GM12878 (cell line): ENCODE data around the gene VPS26B. TPM values are rescaled to one million over a fixed set of nuclear protein-coding genes. Genes with fewer than 3 reads are reported as not detected.

Experiments
- polyA plus RNA-seq, 11 experiments: library from polyadenylated mRNA; depleted of rRNA in 4 of 11; unstranded in 6 of 11; stranded (reverse) in 5 of 11; fragments of >200 nt; fragmentation: Nextera tagmentation in 4 of 11; fragmentation: Illumina TruSeq in 1 of 11; extraction: Ambion mirVana in 4 of 11; extraction: Trizol in 1 of 11; gene quantifications; 1 replicate in 1 of 11; 2 replicates in 10 of 11; pipeline versions ENCODE4 v1.2.1 to v1.2.3, GENCODE V29; 2011 to 2016; ENCODE audit warnings: inconsistent platforms in 2 of 11, missing spikeins in 2 of 11, low read depth in 1 of 11
- total RNA-seq, 4 experiments: library from RNA; depleted of rRNA in 3 of 4; stranded (reverse); fragments of >200 nt in 3 of 4; fragmentation: Illumina TruSeq in 1 of 4; extraction: Trizol in 1 of 4; gene quantifications; 2 replicates each; pipeline versions ENCODE4 v1.2.1 to v1.2.3, GENCODE V29; 2013 to 2021

VPS26B gene
- total and polyA plus RNA-seq, 10 of the 15 experiments (the other 5 are each of a cell fraction or from before 2014, with no cell fraction given), result 1.6 to 26.9 (median 13.3) TPM

Other genes with a start within 250 kb of the VPS26B start
- gene JAM3, start 155.6 kb upstream of the VPS26B start, total RNA-seq (2014; rRNA removed), result 0.11 and 0.28 TPM in 2 replicates
- 0.04 TPM in 1 of 2 replicates, not detected in the other for gene JAM3, start 155.6 kb upstream of the VPS26B start, total RNA-seq (2014; rRNA removed; fragmentation: Illumina TruSeq; extraction: Trizol)
- gene JAM3, start 155.6 kb upstream of the VPS26B start, total RNA-seq (2021), result 0.21 TPM in 1 of 2 replicates, not detected in the other
- 0.23 and 0.27 TPM in 2 replicates for gene JAM3, start 155.6 kb upstream of the VPS26B start, polyA plus RNA-seq (2011; rRNA removed)
- 0.16 and 2.0 TPM in 2 replicates for gene JAM3, start 155.6 kb upstream of the VPS26B start, polyA plus RNA-seq (2014; fragmentation: Illumina TruSeq; extraction: Trizol)
- under 1 TPM; 0.53 to 0.82 TPM for gene JAM3, start 155.6 kb upstream of the VPS26B start, polyA plus RNA-seq (2014; fragmentation: Nextera tagmentation; extraction: Ambion mirVana)
- 0.16 and 0.32 TPM in 2 replicates for gene JAM3, start 155.6 kb upstream of the VPS26B start, polyA plus RNA-seq (2014; rRNA removed)
- 1 to 10 TPM in 1 of 2 experiments, under 1 TPM in 1; 0.68 to 1.1 TPM for gene JAM3, start 155.6 kb upstream of the VPS26B start, polyA plus RNA-seq (2016; fragmentation: Nextera tagmentation; extraction: Ambion mirVana)
- 38.2 and 44.6 TPM in 2 replicates for gene NCAPD3, start 704 bp upstream of the VPS26B start, total RNA-seq (2014; rRNA removed)
- gene NCAPD3, start 704 bp upstream of the VPS26B start, total RNA-seq (2014; rRNA removed; fragmentation: Illumina TruSeq; extraction: Trizol), result 45.9 and 47.1 TPM in 2 replicates
- gene NCAPD3, start 704 bp upstream of the VPS26B start, total RNA-seq (2021), result 54.6 and 56.6 TPM in 2 replicates
- 49.3 and 58.2 TPM in 2 replicates for gene NCAPD3, start 704 bp upstream of the VPS26B start, polyA plus RNA-seq (2011; rRNA removed)
- 47.9 and 52.5 TPM in 2 replicates for gene NCAPD3, start 704 bp upstream of the VPS26B start, polyA plus RNA-seq (2014; fragmentation: Illumina TruSeq; extraction: Trizol)
- 10 to 100 TPM; 14.9 to 17.5 TPM for gene NCAPD3, start 704 bp upstream of the VPS26B start, polyA plus RNA-seq (2014; fragmentation: Nextera tagmentation; extraction: Ambion mirVana)
- gene NCAPD3, start 704 bp upstream of the VPS26B start, polyA plus RNA-seq (2014; rRNA removed), result 45.2 and 51.8 TPM in 2 replicates
- gene NCAPD3, start 704 bp upstream of the VPS26B start, polyA plus RNA-seq (2016; fragmentation: Nextera tagmentation; extraction: Ambion mirVana), result 10 to 100 TPM; 48.4 to 51.0 TPM
- 64.9 and 70.7 TPM in 2 replicates for gene THYN1, start 28.7 kb downstream of the VPS26B start, total RNA-seq (2014; rRNA removed)
- 86.9 and 92.4 TPM in 2 replicates for gene THYN1, start 28.7 kb downstream of the VPS26B start, total RNA-seq (2014; rRNA removed; fragmentation: Illumina TruSeq; extraction: Trizol)
- 45.7 and 45.9 TPM in 2 replicates for gene THYN1, start 28.7 kb downstream of the VPS26B start, total RNA-seq (2021)
- 70.9 and 73.8 TPM in 2 replicates for gene THYN1, start 28.7 kb downstream of the VPS26B start, polyA plus RNA-seq (2011; rRNA removed)
- 100 and 112 TPM in 2 replicates for gene THYN1, start 28.7 kb downstream of the VPS26B start, polyA plus RNA-seq (2014; fragmentation: Illumina TruSeq; extraction: Trizol)
- 100 to 1,000 TPM; 212 to 221 TPM for gene THYN1, start 28.7 kb downstream of the VPS26B start, polyA plus RNA-seq (2014; fragmentation: Nextera tagmentation; extraction: Ambion mirVana)
- gene THYN1, start 28.7 kb downstream of the VPS26B start, polyA plus RNA-seq (2014; rRNA removed), result 61.2 and 67.0 TPM in 2 replicates
- 100 to 1,000 TPM; 127 to 132 TPM for gene THYN1, start 28.7 kb downstream of the VPS26B start, polyA plus RNA-seq (2016; fragmentation: Nextera tagmentation; extraction: Ambion mirVana)
- 22.7 and 23.4 TPM in 2 replicates for gene ACAD8, start 28.9 kb downstream of the VPS26B start, total RNA-seq (2014; rRNA removed)
- 15.7 and 17.2 TPM in 2 replicates for gene ACAD8, start 28.9 kb downstream of the VPS26B start, total RNA-seq (2014; rRNA removed; fragmentation: Illumina TruSeq; extraction: Trizol)
- gene ACAD8, start 28.9 kb downstream of the VPS26B start, total RNA-seq (2021), result 19.5 and 19.9 TPM in 2 replicates
- gene ACAD8, start 28.9 kb downstream of the VPS26B start, polyA plus RNA-seq (2011; rRNA removed), result 22.0 and 24.7 TPM in 2 replicates
- 20.9 and 25.0 TPM in 2 replicates for gene ACAD8, start 28.9 kb downstream of the VPS26B start, polyA plus RNA-seq (2014; fragmentation: Illumina TruSeq; extraction: Trizol)
- gene ACAD8, start 28.9 kb downstream of the VPS26B start, polyA plus RNA-seq (2014; fragmentation: Nextera tagmentation; extraction: Ambion mirVana), result 10 to 100 TPM in 1 of 2 experiments, 1 to 10 TPM in 1; 9.9 to 12.8 TPM
- 25.3 and 28.8 TPM in 2 replicates for gene ACAD8, start 28.9 kb downstream of the VPS26B start, polyA plus RNA-seq (2014; rRNA removed)
- gene ACAD8, start 28.9 kb downstream of the VPS26B start, polyA plus RNA-seq (2016; fragmentation: Nextera tagmentation; extraction: Ambion mirVana), result 10 to 100 TPM; 31.3 to 34.8 TPM
- 0.90 and 1.3 TPM in 2 replicates for gene GLB1L3, start 51.7 kb downstream of the VPS26B start, total RNA-seq (2014; rRNA removed)
- 0.94 and 1.1 TPM in 2 replicates for gene GLB1L3, start 51.7 kb downstream of the VPS26B start, total RNA-seq (2014; rRNA removed; fragmentation: Illumina TruSeq; extraction: Trizol)
- 1.3 and 1.9 TPM in 2 replicates for gene GLB1L3, start 51.7 kb downstream of the VPS26B start, total RNA-seq (2021)
- gene GLB1L3, start 51.7 kb downstream of the VPS26B start, polyA plus RNA-seq (2011; rRNA removed), result not detected in 2 replicates
- gene GLB1L3, start 51.7 kb downstream of the VPS26B start, polyA plus RNA-seq (2014; fragmentation: Illumina TruSeq; extraction: Trizol), result 0.90 and 1.9 TPM in 2 replicates
- gene GLB1L3, start 51.7 kb downstream of the VPS26B start, polyA plus RNA-seq (2014; fragmentation: Nextera tagmentation; extraction: Ambion mirVana), result under 1 TPM; 0.53 to 0.63 TPM
- 1.9 and 2.0 TPM in 2 replicates for gene GLB1L3, start 51.7 kb downstream of the VPS26B start, polyA plus RNA-seq (2014; rRNA removed)
- gene GLB1L3, start 51.7 kb downstream of the VPS26B start, polyA plus RNA-seq (2016; fragmentation: Nextera tagmentation; extraction: Ambion mirVana), result 1 to 10 TPM; 2.5 to 2.9 TPM
- gene GLB1L2, start 107.3 kb downstream of the VPS26B start, total RNA-seq (2014; rRNA removed), result 0.68 and 0.98 TPM in 2 replicates
- 0.37 and 0.40 TPM in 2 replicates for gene GLB1L2, start 107.3 kb downstream of the VPS26B start, total RNA-seq (2014; rRNA removed; fragmentation: Illumina TruSeq; extraction: Trizol)
- gene GLB1L2, start 107.3 kb downstream of the VPS26B start, total RNA-seq (2021), result 0.37 and 0.85 TPM in 2 replicates
- 0.03 and 0.04 TPM in 2 replicates for gene GLB1L2, start 107.3 kb downstream of the VPS26B start, polyA plus RNA-seq (2011; rRNA removed)
- gene GLB1L2, start 107.3 kb downstream of the VPS26B start, polyA plus RNA-seq (2014; fragmentation: Illumina TruSeq; extraction: Trizol), result 0.60 and 0.66 TPM in 2 replicates
- under 1 TPM; 0.06 to 0.11 TPM for gene GLB1L2, start 107.3 kb downstream of the VPS26B start, polyA plus RNA-seq (2014; fragmentation: Nextera tagmentation; extraction: Ambion mirVana)
- gene GLB1L2, start 107.3 kb downstream of the VPS26B start, polyA plus RNA-seq (2014; rRNA removed), result 0.67 and 0.73 TPM in 2 replicates
- under 1 TPM; 0.26 to 0.58 TPM for gene GLB1L2, start 107.3 kb downstream of the VPS26B start, polyA plus RNA-seq (2016; fragmentation: Nextera tagmentation; extraction: Ambion mirVana)
- not detected in 2 replicates for gene B3GAT1, start 187.6 kb downstream of the VPS26B start, total RNA-seq (2014; rRNA removed)
- gene B3GAT1, start 187.6 kb downstream of the VPS26B start, total RNA-seq (2014; rRNA removed; fragmentation: Illumina TruSeq; extraction: Trizol), result not detected in 2 replicates
- gene B3GAT1, start 187.6 kb downstream of the VPS26B start, total RNA-seq (2021), result 0.05 TPM in 1 of 2 replicates, not detected in the other
- gene B3GAT1, start 187.6 kb downstream of the VPS26B start, polyA plus RNA-seq (2011; rRNA removed), result not detected in 2 replicates
- gene B3GAT1, start 187.6 kb downstream of the VPS26B start, polyA plus RNA-seq (2014; fragmentation: Illumina TruSeq; extraction: Trizol), result not detected in 2 replicates
- not detected for gene B3GAT1, start 187.6 kb downstream of the VPS26B start, polyA plus RNA-seq (2014; fragmentation: Nextera tagmentation; extraction: Ambion mirVana)
- gene B3GAT1, start 187.6 kb downstream of the VPS26B start, polyA plus RNA-seq (2014; rRNA removed), result not detected in 2 replicates
- gene B3GAT1, start 187.6 kb downstream of the VPS26B start, polyA plus RNA-seq (2016; fragmentation: Nextera tagmentation; extraction: Ambion mirVana), result not detected